K562 (cell line): ENCODE results near the gene ARHGEF4. TPM values are rescaled to one million over a fixed set of nuclear protein-coding genes. Genes with fewer than 3 reads are reported as not detected.

Source experiments
- ATAC-seq: fragments of 200-7000 bp; cut with Tn5 transposase; 3 replicates; pipeline ENCODE4 v1.9.1; 2020; ENCODE audit warnings: moderate library complexity
- BruUV-seq: library from RNA; stranded (reverse); fragments of 400-500 nt; replicated peaks from 2 replicates; lab custom pipeline; 2021; lab: Mats Ljungman, UMichigan
- CTCF ChIA-PET: fragments of 300-600 bp; formaldehyde crosslinking; extraction: SDS; loops from one replicate; lab custom pipeline; 2021; ENCODE audit warnings: low intra/inter-chr PET ratio; lab: Yijun Ruan, JAX
- POLR2A ChIA-PET: fragments of 300-600, 350-650 bp; sonication (Branson Sonifier 250); formaldehyde crosslinking; extraction: SDS; loops from one replicate; lab custom pipeline; 2021; ENCODE audit warnings: antibody characterized with exemption, inconsistent platforms; lab: Yijun Ruan, JAX
- DNase-seq, 4 experiments: peaks; one replicate each; pipeline versions ENCODE4 v3.0.0 to v3.0.0-alpha.2; 2011 to 2018; ENCODE audit warnings: low spot score in 3 of 4, mixed read lengths in 3 of 4; ENCODE audit errors: extremely low read depth in 1 of 4
- FAIRE-seq: peaks from 2 replicates; lab custom pipeline; 2011; peaks lifted over from hg19 to GRCh38; lab: Jason Lieb, UNC
- H2AFZ ChIP-seq: 2 replicates; pipeline ENCODE4 v1.6.0; 2011; ENCODE audit warnings: low read depth, low read length, control low read depth, inconsistent platforms
- H3K27ac ChIP-seq: fragments of 200-600 bp; 3 replicates; pipeline ENCODE4 v1.8.0; 2011; ENCODE audit warnings: low read depth, mild to moderate bottlenecking, control low read depth, inconsistent platforms, low read length, moderate library complexity, mixed read lengths; ENCODE audit errors: extremely low read depth
- H3K27me3 ChIP-seq, 2 experiments: fragments of 300-600 bp in 1 of 2; 2 replicates in 1 of 2; 3 replicates in 1 of 2; pipeline versions ENCODE4 v1.6.0 to v1.8.0; 2011; ENCODE audit warnings: inconsistent platforms in 2 of 2, low read length in 2 of 2, mild to moderate bottlenecking in 1 of 2, mixed read lengths in 1 of 2, moderate library complexity in 1 of 2; ENCODE audit not compliant: control insufficient read depth in 2 of 2, insufficient read depth in 2 of 2
- H3K36me3 ChIP-seq: fragments of 300-600 bp; 3 replicates; pipeline ENCODE4 v1.8.0; 2011; ENCODE audit warnings: mild to moderate bottlenecking, low read length, inconsistent platforms; ENCODE audit not compliant: control insufficient read depth, insufficient read depth
- H3K4me1 ChIP-seq, 2 experiments: fragments of 200-600 bp in 1 of 2; replicated peaks in 1 of 2; 2 replicates in 1 of 2; 3 replicates in 1 of 2; pipeline versions ENCODE4 v1.5.1 to v1.8.0; 2011; ENCODE audit warnings: inconsistent platforms in 2 of 2, low read length in 2 of 2, mild to moderate bottlenecking in 1 of 2, mixed read lengths in 1 of 2, moderate library complexity in 1 of 2; ENCODE audit not compliant: control insufficient read depth in 2 of 2, insufficient read depth in 2 of 2
- H3K4me2 ChIP-seq: 2 replicates; pipeline ENCODE4 v1.6.1; 2011; ENCODE audit warnings: low read length, control low read depth, inconsistent platforms, mixed read lengths; ENCODE audit not compliant: insufficient read depth
- H3K4me3 ChIP-seq: fragments of 200-600 bp; sonication (generic), shearing (Covaris generic); 2 replicates; pipeline ENCODE4 v1.5.1; 2016; ENCODE audit warnings: control low read depth, inconsistent platforms
- H3K79me2 ChIP-seq: fragments of 200-600 bp; 3 replicates; pipeline ENCODE4 v1.8.0; 2011; ENCODE audit warnings: low read length, inconsistent platforms; ENCODE audit not compliant: control insufficient read depth, insufficient read depth
- H3K9ac ChIP-seq, 2 experiments: 2 replicates each; pipeline versions ENCODE4 v1.6.0 to v1.6.1; 2011; ENCODE audit warnings: low read depth in 2 of 2, low read length in 2 of 2, control low read depth in 1 of 2, inconsistent platforms in 1 of 2, mild to moderate bottlenecking in 1 of 2, mixed read lengths in 1 of 2; ENCODE audit not compliant: insufficient read depth in 1 of 2
- H3K9me1 ChIP-seq: one replicate; pipeline ENCODE4 v1.6.0; 2011; ENCODE audit warnings: inconsistent platforms, mild to moderate bottlenecking, low read length, moderate library complexity; ENCODE audit not compliant: control insufficient read depth, insufficient read depth
- H3K9me3 ChIP-seq: replicated peaks from 2 replicates; pipeline ENCODE4 v1.5.1; 2011; ENCODE audit warnings: low read depth, low read length, inconsistent platforms; ENCODE audit not compliant: control insufficient read depth, insufficient read depth
- H4K20me1 ChIP-seq: replicated peaks from 2 replicates; pipeline ENCODE4 v1.6.1; 2011; ENCODE audit warnings: low read length, inconsistent platforms, mixed read lengths; ENCODE audit not compliant: control insufficient read depth, insufficient read depth
- CTCFL ChIP-seq: IDR thresholded peaks from 2 replicates; pipeline ENCODE4 v1.6.1; 2011; ENCODE audit warnings: borderline replicate concordance, low read depth, mild to moderate bottlenecking, moderate library complexity, low read length; ENCODE audit not compliant: insufficient read depth, poor library complexity, severe bottlenecking
- FOXA1 ChIP-seq: fragments of 450-650 bp; IDR thresholded peaks from 2 replicates; pipeline ENCODE4 v1.6.1; 2016; ENCODE audit warnings: mild to moderate bottlenecking, borderline replicate concordance
- HMGN3 ChIP-seq: IDR thresholded peaks from 2 replicates; pipeline ENCODE4 v1.6.1; 2011; ENCODE audit warnings: borderline replicate concordance, low read depth, mild to moderate bottlenecking, mixed read lengths, low read length; ENCODE audit not compliant: insufficient read length; ENCODE audit errors: extremely low read depth
- HNRNPH1 ChIP-seq: fragments of 200-400 bp; formaldehyde crosslinking; optimal IDR thresholded peaks from 2 replicates; pipeline ENCODE3; 2017; ENCODE audit warnings: low read depth, mild to moderate bottlenecking, low read length, moderate library complexity
- MAFG ChIP-seq: fragments of 450-650 bp; conservative IDR thresholded peaks from 2 replicates; pipeline ENCODE4 v1.6.1; 2016; ENCODE audit warnings: missing genetic modification characterization, missing compliant biosample characterization
- NFIC ChIP-seq: fragments of 450-650 bp; IDR thresholded peaks from 2 replicates; pipeline ENCODE4 v1.6.1; 2017; ENCODE audit warnings: mild to moderate bottlenecking, inconsistent platforms
- NR2C1 ChIP-seq, 2 experiments: fragments of 450-650 bp; IDR thresholded peaks; 2 replicates each; pipeline ENCODE4 v1.6.1; 2017; ENCODE audit warnings: mild to moderate bottlenecking in 2 of 2, antibody characterized with exemption in 1 of 2, inconsistent platforms in 1 of 2, missing compliant biosample characterization in 1 of 2, missing genetic modification characterization in 1 of 2
- SNIP1 ChIP-seq: fragments of 450-650 bp; IDR thresholded peaks from 2 replicates; pipeline ENCODE4 v1.7.1; 2017; ENCODE audit warnings: low read depth, mild to moderate bottlenecking
- TCF15 ChIP-seq: fragments of 250-450 bp; sonication (Bioruptor Pico); IDR thresholded peaks from 2 replicates; pipeline ENCODE4 v1.8.0; 2022; ENCODE audit warnings: moderate library complexity, mild to moderate bottlenecking, inconsistent platforms
- ZNF224 ChIP-seq: sonication (generic); formaldehyde crosslinking; IDR thresholded peaks from 2 replicates; pipeline ENCODE4 v1.8.0; 2022; ENCODE audit warnings: mild to moderate bottlenecking, missing genetic modification reagents
- ZNF449 ChIP-seq: fragments of 250-450 bp; sonication (Bioruptor Pico); IDR thresholded peaks from 2 replicates; pipeline ENCODE4 v1.8.0; 2022; ENCODE audit warnings: moderate library complexity, mild to moderate bottlenecking, inconsistent platforms
- WGBS: fragments of 100-300 bp; shearing (Covaris generic); methylation state at CpG from one replicate; pipeline ENCODE4 v1.1.6; 2016; ENCODE audit warnings: low coverage, mixed read lengths; ENCODE audit not compliant: insufficient coverage; ENCODE audit errors: missing lambda C conversion rate; 5-methylcytosine and 5-hydroxymethylcytosine counted together
- in situ Hi-C: fragments of 300-500 bp; cut with MboI; formaldehyde crosslinking; loops from 4 replicates; pipeline ENCODE4 v1.15.0; 2018; ENCODE audit warnings: inconsistent platforms, mixed read lengths
- intact Hi-C: fragments of 100-400 bp; cut with micrococcal nuclease; formaldehyde crosslinking; loops from 2 replicates; pipeline ENCODE4 v1.14.2; 2022
- polyA plus RNA-seq, 8 experiments: library from polyadenylated mRNA; depleted of rRNA in 4 of 8; stranded (reverse) in 5 of 8; unstranded in 3 of 8; fragments of >200 nt; fragmentation: Nextera tagmentation in 2 of 8; fragmentation: Illumina TruSeq in 1 of 8; extraction: Ambion mirVana in 2 of 8; extraction: Trizol in 1 of 8; gene quantifications; 2 replicates each; pipeline versions ENCODE4 v1.2.1 to v1.2.3, GENCODE V29; 2011 to 2014; ENCODE audit warnings: inconsistent platforms in 1 of 8, missing spikeins in 1 of 8
- total RNA-seq, 7 experiments: library from RNA; depleted of rRNA in 6 of 7; stranded (reverse); fragments of >200 nt in 6 of 7; fragmentation: Illumina TruSeq in 2 of 7; extraction: Trizol in 2 of 7; gene quantifications; 2 replicates each; pipeline versions ENCODE4 v1.2.1 to v1.2.3, GENCODE V29; 2011 to 2021; ENCODE audit warnings: low replicate concordance in 1 of 7

The ARHGEF4 gene
- total and polyA plus RNA-seq, 9 of the 15 experiments (the other 6 are each of a cell fraction or from before 2014, with no cell fraction given) = not detected

- TF ChIP-seq ZNF449 (CRISPR knock-in tag) = no peak
- TF ChIP-seq ZNF224 (CRISPR knock-in tag) = no peak
- TF ChIP-seq FOXA1 = no peak
- no peak for TF ChIP-seq NR2C1 (IDR thresholded peaks at IDR 0.05)
- TF ChIP-seq NR2C1 (tag; IDR thresholded peaks at IDR 0.05) = no peak
- TF ChIP-seq HMGN3 = no peak
- TF ChIP-seq MAFG (tag) = no peak
Observed at GRCh38 chr2:131006561-131006960, 169.8 kb downstream of the ARHGEF4 start (continued).

GRCh38 chr2:131008967-131009366 is 172.3 kb downstream of the ARHGEF4 start:
- no peak for FAIRE-seq
- no peak for DNase-seq
- intact Hi-C loops (loop anchor here (10.0 kb wide), 1 partner anchor 386 kb away; no protein-coding TSS in a partner anchor), in situ Hi-C loops (no loop called here)
- H3K4me1 ChIP-seq = no peaks in the 10 kb centered on the region
- ChIA-PET CTCF (no interaction called here), POLR2A (no interaction called here)
- no peaks in the 10 kb centered on the region for H3K9me3 ChIP-seq
- no peaks in the 10 kb centered on the region for H3K9me1 ChIP-seq
- no peaks in the 10 kb centered on the region for H3K36me3 ChIP-seq
- H3K4me2 ChIP-seq = no peak overlapping the region
- H3K9ac ChIP-seq = no peak overlapping the region
- peaks cover 28 to 61% of the 10 kb centered on the region in 2 experiments; a peak in 4 of 5 replicates for H3K27me3 ChIP-seq
- no peaks in the 10 kb centered on the region for H4K20me1 ChIP-seq
- ATAC-seq = no peak
- H3K79me2 ChIP-seq = no peaks in the 10 kb centered on the region
- WGBS = 0% methylated on average over 1 of the region's 1 CpG
- no peak overlapping the region for H3K4me3 ChIP-seq
- no TSS peak for BruUV-seq
- H2AFZ ChIP-seq = no peak overlapping the region
- TF ChIP-seq NFIC (no peak), CTCFL (no peak), HNRNPH1 (no peak), TCF15 (CRISPR knock-in tag) (no peak), SNIP1 (no peak)
- H3K27ac ChIP-seq = no peak overlapping the region
